ENCODE data around the gene DLL3. TPM values are rescaled to one million over a fixed set of nuclear protein-coding genes. Genes with fewer than 3 reads are reported as not detected.
A peak's percentile ranks its signal among the peaks of the same experiment; 100 is the strongest.

DLL3 gene
- total RNA-seq, 2 experiments from 2014 or later: 0.35 TPM; not detected in 1

GRCh38 chr19:39492788-39493187 is 6.0 kb upstream of the DLL3 start:
- Mint-ChIP-seq H3K4me1 (no peaks in the 10 kb centered on the region), H3K9me3 (no peaks in the 10 kb centered on the region), H3K27me3 (peaks cover 16% of the 10 kb centered on the region), H3K4me3 (no peak overlapping the region), H3K27ac (no peak overlapping the region), H3K36me3 (ENCODE audit: low read depth) (peaks cover 11% of the 10 kb centered on the region)
- POLR2A ChIA-PET: no interaction called here
- no peak for DNase-seq
- CTCF ChIA-PET: interaction anchor here (1.2 kb wide), 1 partner anchor 10 kb away, joined by 3 read pairs; no protein-coding TSS in a partner anchor

- POLR2A ChIA-PET: no interaction called here
- Mint-ChIP-seq H3K4me1 (peaks cover 11% of the 10 kb centered on the region), H3K27me3 (peaks cover 30% of the 10 kb centered on the region), H3K36me3 (ENCODE audit: low read depth) (no peaks in the 10 kb centered on the region), H3K9me3 (no peaks in the 10 kb centered on the region), H3K27ac (no peak overlapping the region), H3K4me3 (no peak overlapping the region)
- CTCF ChIA-PET: no interaction called here
- DNase-seq: no peak
Measured at GRCh38 chr19:39494661-39495060, 4.1 kb upstream of the DLL3 start.

- ChIA-PET CTCF (interaction anchor here (0.6 to 1.0 kb wide), 5 partner anchors 9 to 350 kb away, joined by 3 to 4 read pairs (median 3); no protein-coding TSS in a partner anchor), POLR2A (no interaction called here)
- Mint-ChIP-seq H3K9me3 (no peaks in the 10 kb centered on the region), H3K36me3 (ENCODE audit: low read depth) (no peaks in the 10 kb centered on the region), H3K27me3 (peaks cover 41% of the 10 kb centered on the region), H3K4me1 (peaks cover 15% of the 10 kb centered on the region), H3K27ac (no peak overlapping the region), H3K4me3 (no peak overlapping the region)
- no peak for DNase-seq
Measured at GRCh38 chr19:39496063-39496462, 2.7 kb upstream of the DLL3 start.

GRCh38 chr19:39497701-39497995 is 1.1 kb upstream of the DLL3 start:
- no peaks in the 10 kb centered on the region for H3K9me3 Mint-ChIP-seq
- H3K27ac Mint-ChIP-seq: no peak overlapping the region
- no peak overlapping the region for H3K4me3 Mint-ChIP-seq
- CTCF ChIA-PET: interaction anchor here (0.9 kb wide), 2 partner anchors 9 to 16 kb away, joined by 3 read pairs; no protein-coding TSS in a partner anchor
- POLR2A ChIA-PET: no interaction called here
- H3K4me1 Mint-ChIP-seq: peaks cover 15% of the 10 kb centered on the region
- peaks cover 47% of the 10 kb centered on the region for H3K27me3 Mint-ChIP-seq
- no peaks in the 10 kb centered on the region for H3K36me3 Mint-ChIP-seq (ENCODE audit: low read depth)
- no peak for DNase-seq

GRCh38 chr19:39497996-39498797 is 550 bp upstream of the DLL3 start:
- POLR2A ChIA-PET: interaction anchor here (0.8 kb wide), 1 partner anchor 10 kb away, joined by 3 read pairs; no protein-coding TSS in a partner anchor

GRCh38 chr19:39499932-39500331 is 1.2 kb downstream of the DLL3 start:
- DNase-seq: no peak
- CTCF ChIA-PET: interaction anchor here (0.7 to 1.4 kb wide), 2 partner anchors 12 to 14 kb away, joined by 4 to 7 read pairs; no protein-coding TSS in a partner anchor
- Mint-ChIP-seq H3K4me3 (no peak overlapping the region), H3K27me3 (peaks cover 66% of the 10 kb centered on the region), H3K27ac (no peak overlapping the region), H3K4me1 (peaks cover 26% of the 10 kb centered on the region), H3K36me3 (ENCODE audit: low read depth) (no peaks in the 10 kb centered on the region), H3K9me3 (no peaks in the 10 kb centered on the region)
- POLR2A ChIA-PET: no interaction called here

More at GRCh38 chr19:39497996-39498797, 550 bp upstream of the DLL3 start:
- H3K4me1 Mint-ChIP-seq: peaks cover 19% of the 10 kb centered on the region
- H3K4me3 Mint-ChIP-seq: peak overlapping the region; percentile 2
- H3K27me3 Mint-ChIP-seq: peaks cover 49% of the 10 kb centered on the region
- CTCF ChIA-PET: interaction anchor here (0.9 kb wide), 2 partner anchors 8 to 16 kb away, joined by 3 read pairs; no protein-coding TSS in a partner anchor
- no peak overlapping the region for H3K27ac Mint-ChIP-seq
- DNase-seq: no peak
- H3K9me3 Mint-ChIP-seq: no peaks in the 10 kb centered on the region
- no peaks in the 10 kb centered on the region for H3K36me3 Mint-ChIP-seq (ENCODE audit: low read depth)

GRCh38 chr19:39500543-39500942 is 1.8 kb downstream of the DLL3 start:
- peaks cover 65% of the 10 kb centered on the region for H3K27me3 Mint-ChIP-seq
- CTCF ChIA-PET: interaction anchor here (0.6 to 1.4 kb wide), 3 partner anchors 11 to 365 kb away, joined by 3 to 7 read pairs (median 3); partner anchors contain the start of gene EID2B
- no peaks in the 10 kb centered on the region for H3K36me3 Mint-ChIP-seq (ENCODE audit: low read depth)
- POLR2A ChIA-PET: no interaction called here
- H3K4me3 Mint-ChIP-seq: no peak overlapping the region
- no peak for DNase-seq
- no peaks in the 10 kb centered on the region for H3K9me3 Mint-ChIP-seq
- H3K27ac Mint-ChIP-seq: no peak overlapping the region
- peaks cover 26% of the 10 kb centered on the region for H3K4me1 Mint-ChIP-seq

- Mint-ChIP-seq H3K4me1 (peaks cover 28% of the 10 kb centered on the region), H3K36me3 (ENCODE audit: low read depth) (peaks cover under 1% of the 10 kb centered on the region), H3K4me3 (no peak overlapping the region), H3K9me3 (peaks cover under 1% of the 10 kb centered on the region), H3K27me3 (peaks cover 66% of the 10 kb centered on the region), H3K27ac (no peak overlapping the region)
- DNase-seq: no peak
- ChIA-PET CTCF (interaction anchor here (1.4 kb wide), 1 partner anchor 10 kb away, joined by 7 read pairs; no protein-coding TSS in a partner anchor), POLR2A (no interaction called here)
Measured at GRCh38 chr19:39501340-39501739, 2.6 kb downstream of the DLL3 start.

- ChIA-PET CTCF (interaction anchor here (0.7 to 2.2 kb wide), 13 partner anchors 8 to 290 kb away, joined by 3 to 11 read pairs (median 5); partner anchors contain the start of genes EID2B, RPS16 and SELENOV), POLR2A (no interaction called here)
- peaks cover 4% of the 10 kb centered on the region for H3K9me3 Mint-ChIP-seq
- H3K4me3 Mint-ChIP-seq: no peak overlapping the region
- peak; percentile 72 for DNase-seq
- H3K27me3 Mint-ChIP-seq: peaks cover 68% of the 10 kb centered on the region
- H3K36me3 Mint-ChIP-seq (ENCODE audit: low read depth): peaks cover 3% of the 10 kb centered on the region
- no peak overlapping the region for H3K27ac Mint-ChIP-seq
- H3K4me1 Mint-ChIP-seq: peaks cover 38% of the 10 kb centered on the region
Measured at GRCh38 chr19:39502640-39503417, 4.1 kb downstream of the DLL3 start.

GRCh38 chr19:39506598-39506943 is 7.8 kb downstream of the DLL3 start:
- Mint-ChIP-seq H3K4me1 (peaks cover 28% of the 10 kb centered on the region), H3K4me3 (peak overlapping the region; percentile 62), H3K36me3 (ENCODE audit: low read depth) (peaks cover 3% of the 10 kb centered on the region), H3K27ac (no peak overlapping the region), H3K27me3 (peaks cover 53% of the 10 kb centered on the region), H3K9me3 (peaks cover 4% of the 10 kb centered on the region)
- no peak for DNase-seq
- CTCF ChIA-PET: interaction anchor here (1.0 to 1.3 kb wide), 2 partner anchors 9 to 32 kb away, joined by 3 to 4 read pairs; no protein-coding TSS in a partner anchor
- POLR2A ChIA-PET: no interaction called here

- Mint-ChIP-seq H3K27me3 (peaks cover 52% of the 10 kb centered on the region), H3K9me3 (peaks cover 4% of the 10 kb centered on the region), H3K36me3 (ENCODE audit: low read depth) (peaks cover 3% of the 10 kb centered on the region), H3K27ac (no peak overlapping the region), H3K4me1 (peaks cover 28% of the 10 kb centered on the region), H3K4me3 (peak overlapping the region; percentile 66)
- ChIA-PET CTCF (interaction anchor here (1.0 to 1.3 kb wide), 2 partner anchors 9 to 33 kb away, joined by 3 to 4 read pairs; no protein-coding TSS in a partner anchor), POLR2A (no interaction called here)
- DNase-seq: peak; percentile 43
Measured at GRCh38 chr19:39506944-39507714, 8.4 kb downstream of the DLL3 start.

- ChIA-PET CTCF (interaction anchor here (1.3 kb wide), 1 partner anchor 33 kb away, joined by 4 read pairs; no protein-coding TSS in a partner anchor), POLR2A (no interaction called here)
- H3K36me3 Mint-ChIP-seq (ENCODE audit: low read depth): peaks cover 3% of the 10 kb centered on the region
- H3K9me3 Mint-ChIP-seq: peaks cover 4% of the 10 kb centered on the region
- peaks cover 27% of the 10 kb centered on the region for H3K4me1 Mint-ChIP-seq
- no peak for DNase-seq
- H3K27me3 Mint-ChIP-seq: peaks cover 55% of the 10 kb centered on the region
- H3K4me3 Mint-ChIP-seq: peak overlapping the region; percentile 66
- H3K27ac Mint-ChIP-seq: no peak overlapping the region
Measured at GRCh38 chr19:39507715-39508364, 9.1 kb downstream of the DLL3 start.
